Esophagus muscularis mucosa (tissue), 4 donors: ENCODE results near the gene NDUFC2.

Source experiments
- CTCF ChIP-seq, 3 experiments: fragments of 200-600 bp in 2 of 3; fragments of 450-650 bp in 1 of 3; sonication (generic) in 2 of 3; IDR thresholded peaks; one replicate each; pipeline ENCODE4 v1.5.1; 2017 to 2019; ENCODE audit warnings: antibody characterized with exemption in 3 of 3, mild to moderate bottlenecking in 2 of 3, moderate library complexity in 1 of 3
- EP300 ChIP-seq: sonication (generic); formaldehyde crosslinking; IDR thresholded peaks from one replicate; pipeline ENCODE4 v1.6.1; 2017; ENCODE audit warnings: antibody characterized with exemption
- POLR2A ChIP-seq: fragments of 450-650 bp; IDR thresholded peaks from one replicate; pipeline ENCODE4 v1.6.1; 2017; ENCODE audit warnings: antibody characterized with exemption, moderate library complexity, mild to moderate bottlenecking, low read depth
- POLR2AphosphoS5 ChIP-seq, 2 donors: sonication (generic); formaldehyde crosslinking; IDR thresholded peaks; one replicate each; pipeline ENCODE4 v1.6.1; 2017; ENCODE audit warnings: antibody characterized with exemption in 2 of 2

GRCh38 chr11:78034623-78035022 lies 45.0 kb downstream of the NDUFC2 start:
- no peak for TF ChIP-seq EP300
- no peak for TF ChIP-seq POLR2AphosphoS5 (IDR thresholded peaks at IDR 0.05)
- no peak for TF ChIP-seq CTCF (IDR thresholded peaks at IDR 0.05)
- TF ChIP-seq POLR2A = no peak
